ELR (cell line): Measurements from ENCODE around the gene OSM.

Source experiments
- DNase-seq: peaks from one replicate; pipeline ENCODE4 v3.0.0-alpha.2; 2015; ENCODE audit warnings: low read depth

Gene OSM

GRCh38 chr22:30285176-30285845, 18.7 kb upstream of the OSM start:
- DNase-seq, result no peak

- DNase-seq, result no peak
Measured at GRCh38 chr22:30284666-30285065, 18.0 kb upstream of the OSM start.

GRCh38 chr22:30284172-30284571, 17.5 kb upstream of the OSM start:
- DNase-seq, result no peak

GRCh38 chr22:30283342-30283741, 16.7 kb upstream of the OSM start:
- no peak for DNase-seq

- no peak for DNase-seq
Measured at GRCh38 chr22:30282616-30283046, 16.0 kb upstream of the OSM start.

- peak; percentile 33 for DNase-seq
Measured at GRCh38 chr22:30280505-30280904, 13.9 kb upstream of the OSM start.

- no peak for DNase-seq
Measured at GRCh38 chr22:30279932-30280331, 13.3 kb upstream of the OSM start.

- no peak for DNase-seq
Measured at GRCh38 chr22:30279046-30279788, 12.6 kb upstream of the OSM start.

GRCh38 chr22:30277547-30278344, 11.1 kb upstream of the OSM start:
- DNase-seq, result peak; percentile 69

GRCh38 chr22:30276039-30276438, 9.4 kb upstream of the OSM start:
- DNase-seq, result no peak

GRCh38 chr22:30275625-30276024, 9.0 kb upstream of the OSM start:
- DNase-seq, result no peak

- no peak for DNase-seq
Measured at GRCh38 chr22:30274437-30274812, 7.8 kb upstream of the OSM start.

GRCh38 chr22:30273711-30274436, 7.2 kb upstream of the OSM start:
- DNase-seq, result no peak

- DNase-seq, result no peak
Measured at GRCh38 chr22:30272781-30273601, 6.3 kb upstream of the OSM start.

- DNase-seq, result peak; percentile 45
Measured at GRCh38 chr22:30270832-30271231, 4.2 kb upstream of the OSM start.

GRCh38 chr22:30268331-30268730, 1.7 kb upstream of the OSM start:
- no peak for DNase-seq

GRCh38 chr22:30267382-30268302, 991 bp upstream of the OSM start:
- no peak for DNase-seq

GRCh38 chr22:30265823-30266444, 717 bp downstream of the OSM start:
- DNase-seq, result no peak

- no peak for DNase-seq
Measured at GRCh38 chr22:30265131-30265720, 1.4 kb downstream of the OSM start.
